ENCODE data around the gene KIZ.

The KIZ gene

GRCh38 chr20:21136015-21136732 lies 10.3 kb downstream of the KIZ start:
- no peak for DNase-seq
- H3K27ac ChIP-seq: no peak overlapping the region
- no peak for TF ChIP-seq CTCF (IDR thresholded peaks at IDR 0.05; ENCODE audit: low read depth, low read length)
- H3K36me3 ChIP-seq: no peaks in the 10 kb centered on the region; the same call in 1 of the 2 replicates
- no peaks in the 10 kb centered on the region for H3K27me3 ChIP-seq (ENCODE audit: insufficient read depth, low read depth, severe bottlenecking)
- no peaks in the 10 kb centered on the region for H3K9me3 ChIP-seq (ENCODE audit: severe bottlenecking)
- no peak overlapping the region for H3K4me3 ChIP-seq (ENCODE audit: low read depth, low read length)

GRCh38 chr20:21137078-21137477 lies 11.2 kb downstream of the KIZ start:
- H3K27me3 ChIP-seq (ENCODE audit: insufficient read depth, low read depth, severe bottlenecking): no peaks in the 10 kb centered on the region
- no peak overlapping the region for H3K4me3 ChIP-seq (ENCODE audit: low read depth, low read length)
- no peak overlapping the region for H3K27ac ChIP-seq
- no peaks in the 10 kb centered on the region for H3K9me3 ChIP-seq (ENCODE audit: severe bottlenecking)
- no peaks in the 10 kb centered on the region; the same call in 1 of the 2 replicates for H3K36me3 ChIP-seq
- no peak for TF ChIP-seq CTCF (IDR thresholded peaks at IDR 0.05; ENCODE audit: low read depth, low read length)
- DNase-seq: no peak

GRCh38 chr20:21139881-21140566 lies 14.1 kb downstream of the KIZ start:
- no peak overlapping the region for H3K27ac ChIP-seq
- DNase-seq: no peak
- H3K9me3 ChIP-seq (ENCODE audit: severe bottlenecking): no peaks in the 10 kb centered on the region
- TF ChIP-seq CTCF (IDR thresholded peaks at IDR 0.05; ENCODE audit: low read depth, low read length): no peak
- no peaks in the 10 kb centered on the region; the same call in 1 of the 2 replicates for H3K36me3 ChIP-seq
- no peak overlapping the region for H3K4me3 ChIP-seq (ENCODE audit: low read depth, low read length)
- no peaks in the 10 kb centered on the region for H3K27me3 ChIP-seq (ENCODE audit: insufficient read depth, low read depth, severe bottlenecking)

GRCh38 chr20:21141825-21142224 lies 15.9 kb downstream of the KIZ start:
- DNase-seq: no peak
- Histone ChIP-seq H3K27me3 (ENCODE audit: insufficient read depth, low read depth, severe bottlenecking) (no peaks in the 10 kb centered on the region), H3K9me3 (ENCODE audit: severe bottlenecking) (no peaks in the 10 kb centered on the region), H3K4me3 (ENCODE audit: low read depth, low read length) (no peak overlapping the region), H3K27ac (no peak overlapping the region), H3K36me3 (no peaks in the 10 kb centered on the region)
- no peak for TF ChIP-seq CTCF (IDR thresholded peaks at IDR 0.05; ENCODE audit: low read depth, low read length)

GRCh38 chr20:21143194-21143890 lies 17.5 kb downstream of the KIZ start:
- Histone ChIP-seq H3K4me3 (ENCODE audit: low read depth, low read length) (no peak overlapping the region), H3K27me3 (ENCODE audit: insufficient read depth, low read depth, severe bottlenecking) (no peaks in the 10 kb centered on the region), H3K27ac (no peak overlapping the region), H3K9me3 (ENCODE audit: severe bottlenecking) (no peaks in the 10 kb centered on the region), H3K36me3 (no peaks in the 10 kb centered on the region)
- no peak for DNase-seq
- no peak for TF ChIP-seq CTCF (IDR thresholded peaks at IDR 0.05; ENCODE audit: low read depth, low read length)
